ENCODE measurements around the gene MICAL3.

DNA sequence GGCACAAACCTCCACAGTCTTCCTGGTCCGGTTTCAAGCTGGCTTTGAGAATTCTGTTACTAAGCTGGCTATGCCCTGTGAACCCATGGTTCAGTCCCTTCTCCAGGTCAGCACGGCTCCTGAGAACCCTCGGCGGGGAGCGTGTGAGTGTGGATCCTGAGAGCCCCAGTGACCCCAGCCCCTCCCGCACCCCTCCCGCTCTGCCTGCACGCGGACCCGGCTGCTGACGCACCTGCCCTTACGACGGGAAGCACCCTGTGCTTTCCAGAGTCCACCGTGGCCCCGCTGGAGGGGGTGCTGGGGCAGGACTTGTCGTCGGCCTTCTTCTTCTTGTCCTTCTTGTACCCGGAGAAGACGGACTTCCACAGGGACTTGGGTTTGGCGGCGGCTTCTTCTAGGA is 207.3 kb downstream of the MICAL3 start:
- TF ChIP-seq, protein P1, sequence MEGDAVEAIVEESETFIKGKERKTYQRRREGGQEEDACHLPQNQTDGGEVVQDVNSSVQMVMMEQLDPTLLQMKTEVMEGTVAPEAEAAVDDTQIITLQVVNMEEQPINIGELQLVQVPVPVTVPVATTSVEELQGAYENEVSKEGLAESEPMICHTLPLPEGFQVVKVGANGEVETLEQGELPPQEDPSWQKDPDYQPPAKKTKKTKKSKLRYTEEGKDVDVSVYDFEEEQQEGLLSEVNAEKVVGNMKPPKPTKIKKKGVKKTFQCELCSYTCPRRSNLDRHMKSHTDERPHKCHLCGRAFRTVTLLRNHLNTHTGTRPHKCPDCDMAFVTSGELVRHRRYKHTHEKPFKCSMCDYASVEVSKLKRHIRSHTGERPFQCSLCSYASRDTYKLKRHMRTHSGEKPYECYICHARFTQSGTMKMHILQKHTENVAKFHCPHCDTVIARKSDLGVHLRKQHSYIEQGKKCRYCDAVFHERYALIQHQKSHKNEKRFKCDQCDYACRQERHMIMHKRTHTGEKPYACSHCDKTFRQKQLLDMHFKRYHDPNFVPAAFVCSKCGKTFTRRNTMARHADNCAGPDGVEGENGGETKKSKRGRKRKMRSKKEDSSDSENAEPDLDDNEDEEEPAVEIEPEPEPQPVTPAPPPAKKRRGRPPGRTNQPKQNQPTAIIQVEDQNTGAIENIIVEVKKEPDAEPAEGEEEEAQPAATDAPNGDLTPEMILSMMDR (IDR thresholded peaks at IDR 0.05) = no peak
- no peak for TF ChIP-seq POLR2A (IDR thresholded peaks at IDR 0.05)
- TF ChIP-seq POLR2AphosphoS5 (IDR thresholded peaks at IDR 0.05) = no peak
